Neuron (in vitro differentiated cells): Measurements from ENCODE around the gene STK10.

Experiments used
- H2AFZ ChIP-seq: one replicate; pipeline ENCODE4 v1.6.1; 2013; ENCODE audit warnings: low read depth, mild to moderate bottlenecking, inconsistent platforms, low read length, moderate library complexity
- H3K27me3 ChIP-seq: one replicate; pipeline ENCODE4 v1.6.1; 2013; ENCODE audit warnings: low read length; ENCODE audit not compliant: insufficient read depth
- H3K36me3 ChIP-seq: one replicate; pipeline ENCODE4 v1.6.1; 2013; ENCODE audit warnings: low read length; ENCODE audit not compliant: insufficient read depth
- H3K4me1 ChIP-seq: one replicate; pipeline ENCODE4 v1.6.1; 2013; ENCODE audit warnings: low read length; ENCODE audit not compliant: insufficient read depth
- H3K4me3 ChIP-seq: 2 replicates; pipeline ENCODE4 v1.5.1; 2013; ENCODE audit warnings: mild to moderate bottlenecking, low read length, moderate library complexity
- H3K9me3 ChIP-seq: one replicate; pipeline ENCODE4 v1.6.1; 2013; ENCODE audit warnings: low read length

The STK10 gene

DNA sequence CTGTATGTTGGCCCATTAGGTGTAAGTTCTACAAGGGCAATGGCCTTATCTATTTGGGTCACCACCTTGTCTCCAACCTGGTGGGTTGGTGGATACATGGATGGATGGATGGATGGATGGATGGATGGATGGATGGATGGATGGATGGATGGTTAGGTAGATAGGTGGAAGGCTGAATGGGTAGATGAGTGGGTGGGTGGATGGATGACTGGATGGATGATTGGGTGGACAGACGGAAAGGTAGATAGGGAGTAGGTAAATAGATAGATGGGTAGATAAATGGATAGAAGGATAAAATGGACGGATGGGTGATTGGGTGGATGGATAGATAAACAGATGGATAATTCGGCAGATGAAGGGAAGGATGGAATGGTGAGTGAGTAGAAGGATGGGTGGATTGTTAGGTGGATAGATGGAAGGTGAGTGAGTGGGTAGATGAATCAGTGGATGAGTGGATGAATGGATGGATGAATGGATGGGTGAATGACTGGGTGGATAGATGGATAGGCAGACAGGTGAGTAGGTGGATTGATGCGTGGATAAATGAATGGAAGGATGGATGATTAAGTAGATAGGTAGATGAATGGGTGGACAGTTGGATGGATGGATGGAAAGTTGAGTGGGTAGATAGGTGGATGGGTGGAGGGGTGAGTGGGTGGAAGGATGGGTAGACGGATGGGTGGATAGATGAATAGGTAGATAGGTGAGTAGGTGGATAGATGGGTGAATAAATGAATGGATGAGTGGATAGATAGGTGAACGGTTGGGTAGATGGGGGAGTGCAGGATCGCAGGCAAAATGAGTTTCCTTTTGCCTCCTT lies 98.5 kb downstream of the STK10 start:
- no peaks in the 10 kb centered on the region for H3K27me3 ChIP-seq
- no peaks in the 10 kb centered on the region for H3K36me3 ChIP-seq
- no peak overlapping the region for H3K4me3 ChIP-seq
- no peak overlapping the region for H2AFZ ChIP-seq
- H3K9me3 ChIP-seq, result no peaks in the 10 kb centered on the region
- no peaks in the 10 kb centered on the region for H3K4me1 ChIP-seq

GRCh38 chr5:172088801-172089200 lies 99.2 kb downstream of the STK10 start:
- Histone ChIP-seq H3K36me3 (no peaks in the 10 kb centered on the region), H3K4me1 (no peaks in the 10 kb centered on the region), H3K9me3 (no peaks in the 10 kb centered on the region), H3K27me3 (no peaks in the 10 kb centered on the region), H2AFZ (no peak overlapping the region), H3K4me3 (no peak overlapping the region)

GRCh38 chr5:172086194-172086975 lies 101.6 kb downstream of the STK10 start:
- Histone ChIP-seq H3K4me1 (no peaks in the 10 kb centered on the region), H3K9me3 (no peaks in the 10 kb centered on the region), H3K36me3 (peaks cover 6% of the 10 kb centered on the region), H2AFZ (no peak overlapping the region), H3K4me3 (no peak overlapping the region), H3K27me3 (no peaks in the 10 kb centered on the region)

DNA sequence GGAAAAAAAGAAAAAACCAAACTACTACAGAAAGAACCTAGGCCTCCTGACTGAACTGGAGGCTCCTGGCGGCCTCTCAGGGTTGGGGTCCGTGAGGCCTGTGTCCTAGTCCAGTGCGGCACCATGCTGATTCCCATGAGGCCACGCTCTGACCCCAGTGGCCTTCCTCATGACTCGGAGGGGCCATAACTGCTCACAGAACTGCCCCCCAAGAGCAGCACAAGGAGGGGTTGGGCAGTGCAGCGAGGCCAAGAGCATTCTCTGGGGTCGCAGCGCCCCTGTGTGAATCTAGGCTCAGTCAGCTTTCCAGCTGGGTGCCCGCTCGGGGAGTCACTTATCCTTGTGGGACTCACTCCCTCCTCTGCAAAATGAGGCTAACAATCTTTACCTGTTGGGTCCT lies 102.3 kb downstream of the STK10 start:
- no peaks in the 10 kb centered on the region for H3K27me3 ChIP-seq

DNA sequence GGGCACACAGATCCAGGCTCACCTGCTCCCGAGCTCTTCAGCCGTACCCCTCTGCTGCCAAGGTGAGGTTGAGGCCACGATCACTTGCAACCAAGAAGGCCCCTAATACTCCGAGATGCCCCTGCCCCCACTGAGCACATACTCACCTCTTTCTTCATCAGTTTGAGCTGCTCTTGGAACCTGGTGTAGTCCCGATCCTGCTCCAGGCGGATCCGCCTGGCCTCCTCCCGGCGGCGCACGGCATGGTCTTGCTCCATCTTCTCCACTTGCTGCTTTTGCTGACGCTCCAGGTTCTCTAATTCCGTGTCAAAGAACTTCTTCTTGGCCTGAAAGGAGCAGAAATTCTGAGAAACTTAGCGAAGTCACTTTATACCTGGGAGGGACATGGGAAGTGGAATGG lies 105.8 kb downstream of the STK10 start:
- H3K4me1 ChIP-seq, result peaks cover 10% of the 10 kb centered on the region
- H3K36me3 ChIP-seq, result peaks cover 6% of the 10 kb centered on the region
- no peak overlapping the region for H2AFZ ChIP-seq
- H3K4me3 ChIP-seq, result no peak overlapping the region
- no peaks in the 10 kb centered on the region for H3K9me3 ChIP-seq
- H3K27me3 ChIP-seq, result no peaks in the 10 kb centered on the region

More for the DNA sequence above, 102.3 kb downstream of the STK10 start:
- H3K4me1 ChIP-seq, result no peaks in the 10 kb centered on the region
- H3K9me3 ChIP-seq, result no peaks in the 10 kb centered on the region
- H2AFZ ChIP-seq, result no peak overlapping the region
- H3K36me3 ChIP-seq, result peaks cover 6% of the 10 kb centered on the region
- no peak overlapping the region for H3K4me3 ChIP-seq

DNA sequence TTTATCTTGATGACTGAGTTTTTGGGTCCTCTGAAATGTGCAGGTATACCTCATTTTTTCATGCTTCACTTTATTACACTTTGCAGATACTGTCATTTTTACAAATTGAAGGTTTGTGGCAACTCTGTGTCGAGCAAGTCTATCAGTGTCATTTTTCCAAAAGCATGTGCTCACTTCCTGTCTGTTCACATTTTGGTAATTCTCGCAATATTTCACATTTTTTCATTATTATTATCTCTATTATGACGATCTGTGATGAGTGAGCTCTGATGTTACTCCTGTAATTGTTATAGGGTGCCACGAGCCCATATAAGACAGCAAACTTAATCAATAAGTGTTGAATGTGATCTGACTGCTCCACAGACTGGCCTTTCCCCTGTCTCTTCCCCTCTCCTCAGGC lies 108.1 kb downstream of the STK10 start:
- H3K4me3 ChIP-seq, result no peak overlapping the region
- H3K36me3 ChIP-seq, result peaks cover 6% of the 10 kb centered on the region
- peaks cover 20% of the 10 kb centered on the region for H3K4me1 ChIP-seq
- H3K9me3 ChIP-seq, result no peaks in the 10 kb centered on the region
- no peak overlapping the region for H2AFZ ChIP-seq
- H3K27me3 ChIP-seq, result no peaks in the 10 kb centered on the region

GRCh38 chr5:172078726-172079345 lies 109.2 kb downstream of the STK10 start:
- Histone ChIP-seq H3K36me3 (peaks cover 6% of the 10 kb centered on the region), H3K9me3 (no peaks in the 10 kb centered on the region), H3K4me3 (no peak overlapping the region), H3K4me1 (peaks cover 20% of the 10 kb centered on the region), H3K27me3 (no peaks in the 10 kb centered on the region), H2AFZ (no peak overlapping the region)

- H3K4me1 ChIP-seq, result peaks cover 20% of the 10 kb centered on the region
- no peaks in the 10 kb centered on the region for H3K27me3 ChIP-seq
- H3K4me3 ChIP-seq, result no peak overlapping the region
- peaks cover 6% of the 10 kb centered on the region for H3K36me3 ChIP-seq
- H2AFZ ChIP-seq, result no peak overlapping the region
- no peaks in the 10 kb centered on the region for H3K9me3 ChIP-seq
These were observed 110.2 kb downstream of the STK10 start for GRCh38 chr5:172077664-172078425.

GRCh38 chr5:172076761-172077244 lies 111.2 kb downstream of the STK10 start:
- no peaks in the 10 kb centered on the region for H3K27me3 ChIP-seq
- no peak overlapping the region for H3K4me3 ChIP-seq
- no peaks in the 10 kb centered on the region for H3K36me3 ChIP-seq
- peaks cover 20% of the 10 kb centered on the region for H3K4me1 ChIP-seq
- H2AFZ ChIP-seq, result no peak overlapping the region
- H3K9me3 ChIP-seq, result no peaks in the 10 kb centered on the region

DNA sequence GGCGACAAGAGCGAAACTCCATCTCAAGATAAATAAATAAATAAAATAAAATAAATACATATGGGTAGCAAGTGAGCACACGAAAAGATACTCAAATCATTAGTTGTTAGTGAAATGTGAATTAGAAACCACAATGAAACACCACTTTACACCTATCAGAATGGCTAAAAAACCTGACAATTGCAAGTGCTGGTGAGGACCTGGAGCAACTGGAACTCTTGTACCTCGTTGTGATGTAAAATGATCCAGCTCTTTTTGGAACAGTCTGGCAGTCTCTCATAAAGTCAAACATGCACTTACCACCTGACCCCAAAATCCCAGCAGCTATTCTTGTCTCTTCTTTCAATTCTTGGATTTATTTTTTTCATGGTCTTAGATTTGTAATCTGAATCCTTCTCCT lies 112.4 kb downstream of the STK10 start:
- no peaks in the 10 kb centered on the region for H3K36me3 ChIP-seq
- no peak overlapping the region for H2AFZ ChIP-seq

DNA sequence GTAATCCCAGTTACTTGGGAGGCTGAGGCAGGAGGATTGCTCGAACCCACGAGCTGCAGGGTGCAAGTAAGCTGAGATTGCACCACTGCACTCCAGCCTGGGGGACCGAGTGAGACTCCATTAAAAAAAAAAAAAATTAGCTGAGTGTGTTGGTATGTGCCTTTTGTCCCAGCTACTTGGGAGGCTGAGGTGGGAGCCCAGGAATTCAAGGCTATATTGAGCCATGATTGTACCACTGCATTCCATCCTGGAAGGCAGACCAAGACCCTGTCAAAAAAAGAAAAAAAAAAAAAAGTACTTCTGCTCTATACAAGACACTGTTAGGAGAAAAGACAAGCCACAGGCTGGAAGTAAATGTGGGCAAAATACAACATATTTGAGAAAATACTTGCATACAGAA lies 113.1 kb downstream of the STK10 start:
- peaks cover 20% of the 10 kb centered on the region for H3K4me1 ChIP-seq
- H3K36me3 ChIP-seq, result no peaks in the 10 kb centered on the region

More for the DNA sequence above, 112.4 kb downstream of the STK10 start:
- Histone ChIP-seq H3K4me1 (peaks cover 20% of the 10 kb centered on the region), H3K9me3 (no peaks in the 10 kb centered on the region), H3K4me3 (no peak overlapping the region), H3K27me3 (no peaks in the 10 kb centered on the region)

DNA sequence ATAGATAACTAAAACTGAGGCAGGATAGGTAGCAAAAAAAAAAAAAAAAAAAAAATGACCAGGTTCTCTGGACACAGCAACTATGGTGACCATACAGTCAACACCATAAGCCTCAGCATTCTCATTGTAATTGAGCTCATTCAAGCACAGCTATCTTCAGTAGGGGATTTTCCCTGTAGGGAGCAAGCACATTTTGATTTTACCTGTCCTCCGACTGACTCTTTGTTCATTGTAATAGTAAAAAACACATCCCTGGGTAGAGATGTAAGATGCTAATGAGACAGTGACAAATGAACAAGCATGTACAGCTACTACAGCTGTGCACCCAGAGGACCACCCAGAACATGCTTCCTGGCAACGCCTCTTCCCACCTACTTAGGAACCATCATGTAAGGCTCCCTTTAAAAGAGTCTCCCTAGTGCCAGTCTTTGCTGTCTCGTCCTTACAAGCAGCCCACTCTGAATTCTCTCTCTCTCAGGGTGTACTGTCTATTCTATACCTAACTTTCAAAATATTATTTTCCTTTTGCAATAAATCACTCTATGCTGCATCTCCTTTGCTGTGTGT lies 116.6 kb downstream of the STK10 start:
- Histone ChIP-seq H3K9me3 (no peaks in the 10 kb centered on the region), H3K36me3 (no peaks in the 10 kb centered on the region), H3K27me3 (no peaks in the 10 kb centered on the region), H3K4me3 (no peak overlapping the region), H3K4me1 (peaks cover 2% of the 10 kb centered on the region), H2AFZ (no peak overlapping the region)

More for the DNA sequence above, 113.1 kb downstream of the STK10 start:
- Histone ChIP-seq H3K9me3 (no peaks in the 10 kb centered on the region), H3K4me3 (no peak overlapping the region), H2AFZ (no peak overlapping the region), H3K27me3 (no peaks in the 10 kb centered on the region)
